H9 (cell line): ENCODE results near the gene PTGES2. TPM values are rescaled to one million over a fixed set of nuclear protein-coding genes. Genes with fewer than 3 reads are reported as not detected.

ENCODE experiments used
- DNase-seq: peaks from one replicate; pipeline ENCODE4 v3.0.0-alpha.2; 2017
- H2AFZ ChIP-seq: one replicate; pipeline ENCODE4 v1.6.1; 2013; ENCODE audit warnings: mild to moderate bottlenecking, low read length, control low read depth, moderate library complexity
- H2AK5ac ChIP-seq: 2 replicates; pipeline ENCODE4 v1.6.1; 2013; ENCODE audit warnings: low read length, control low read depth, mixed read lengths; ENCODE audit not compliant: insufficient read length
- H2BK120ac ChIP-seq: one replicate; pipeline ENCODE4 v1.6.1; 2013; ENCODE audit warnings: low read depth, mild to moderate bottlenecking, low read length, control low read depth, inconsistent platforms; ENCODE audit not compliant: poor library complexity, severe bottlenecking
- H2BK12ac ChIP-seq: 2 replicates; pipeline ENCODE4 v1.6.1; 2013; ENCODE audit warnings: low read length, control low read depth, mixed read lengths, low read depth; ENCODE audit not compliant: insufficient read length
- H2BK15ac ChIP-seq: 2 replicates; pipeline ENCODE4 v1.6.1; 2013; ENCODE audit warnings: low read depth, low read length, control low read depth
- H2BK20ac ChIP-seq: one replicate; pipeline ENCODE4 v1.6.1; 2013; ENCODE audit warnings: low read depth, mild to moderate bottlenecking, low read length, control low read depth, inconsistent platforms; ENCODE audit not compliant: poor library complexity, severe bottlenecking
- H2BK5ac ChIP-seq: 2 replicates; pipeline ENCODE4 v1.6.1; 2013; ENCODE audit warnings: low read length, control low read depth, mixed read lengths; ENCODE audit not compliant: insufficient read length
- H3K14ac ChIP-seq: 2 replicates; pipeline ENCODE4 v1.6.1; 2013; ENCODE audit warnings: low read length, control low read depth; ENCODE audit not compliant: insufficient read depth
- H3K18ac ChIP-seq: 2 replicates; pipeline ENCODE4 v1.6.1; 2013; ENCODE audit warnings: low read depth, mild to moderate bottlenecking, mixed read lengths, low read length, control low read depth; ENCODE audit not compliant: insufficient read length
- H3K23ac ChIP-seq: 2 replicates; pipeline ENCODE4 v1.6.1; 2013; ENCODE audit warnings: low read length, control low read depth, mixed read lengths, low read depth; ENCODE audit not compliant: insufficient read length
- H3K23me2 ChIP-seq: 2 replicates; pipeline ENCODE4 v1.6.1; 2013; ENCODE audit warnings: low read depth, mild to moderate bottlenecking, mixed read lengths, low read length, control low read depth; ENCODE audit not compliant: insufficient read length, poor library complexity, severe bottlenecking
- H3K27ac ChIP-seq: 2 replicates; pipeline ENCODE4 v1.5.1; 2013; ENCODE audit warnings: low read length, control low read depth, mixed read lengths, low read depth; ENCODE audit not compliant: insufficient read length
- H3K27me3 ChIP-seq: 2 replicates; pipeline ENCODE4 v1.6.1; 2013; ENCODE audit warnings: low read length, control low read depth, inconsistent platforms; ENCODE audit not compliant: insufficient read depth
- H3K4ac ChIP-seq: 2 replicates; pipeline ENCODE4 v1.6.1; 2013; ENCODE audit warnings: low read depth, mild to moderate bottlenecking, control low read depth, inconsistent platforms, low read length, moderate library complexity
- H3K4me1 ChIP-seq: 2 replicates; pipeline ENCODE4 v1.6.1; 2013; ENCODE audit warnings: low read length, control low read depth, inconsistent platforms; ENCODE audit not compliant: insufficient read depth
- H3K4me2 ChIP-seq: 2 replicates; pipeline ENCODE4 v1.6.1; 2013; ENCODE audit warnings: low read length, control low read depth, mixed read lengths; ENCODE audit not compliant: insufficient read length, insufficient read depth
- H3K56ac ChIP-seq: 2 replicates; pipeline ENCODE4 v1.6.1; 2013; ENCODE audit warnings: low read depth, mild to moderate bottlenecking, mixed read lengths, low read length, control low read depth; ENCODE audit not compliant: insufficient read length
- H3K79me1 ChIP-seq: 2 replicates; pipeline ENCODE4 v1.6.1; 2013; ENCODE audit warnings: low read depth, mild to moderate bottlenecking, moderate library complexity, low read length, control low read depth, inconsistent platforms; ENCODE audit not compliant: insufficient read depth, poor library complexity, severe bottlenecking
- H3K79me2 ChIP-seq: 2 replicates; pipeline ENCODE4 v1.6.1; 2013; ENCODE audit warnings: low read length, control low read depth, inconsistent platforms; ENCODE audit not compliant: insufficient read depth
- H3K9ac ChIP-seq: 2 replicates; pipeline ENCODE4 v1.6.1; 2013; ENCODE audit warnings: low read length, control low read depth, mixed read lengths; ENCODE audit not compliant: insufficient read length; ENCODE audit errors: extremely low read depth
- H3K9me3 ChIP-seq: one replicate; pipeline ENCODE4 v1.6.1; 2013; ENCODE audit warnings: low read depth, low read length, inconsistent platforms; ENCODE audit not compliant: control insufficient read depth
- H3T11ph ChIP-seq: one replicate; pipeline ENCODE4 v1.6.1; 2013; ENCODE audit warnings: mild to moderate bottlenecking, low read length, control low read depth, inconsistent platforms
- H4K20me1 ChIP-seq: one replicate; pipeline ENCODE4 v1.6.1; 2013; ENCODE audit not compliant: control insufficient read depth, insufficient read length, insufficient read depth
- H4K5ac ChIP-seq: 2 replicates; pipeline ENCODE4 v1.6.1; 2013; ENCODE audit warnings: low read depth, mild to moderate bottlenecking, mixed read lengths, low read length, control low read depth; ENCODE audit not compliant: insufficient read length
- H4K8ac ChIP-seq: replicated peaks from 2 replicates; pipeline ENCODE4 v1.6.1; 2013; ENCODE audit warnings: low read length, control low read depth, mixed read lengths, low read depth; ENCODE audit not compliant: insufficient read length
- H4K91ac ChIP-seq: 2 replicates; pipeline ENCODE4 v1.6.1; 2013; ENCODE audit warnings: low read depth, mild to moderate bottlenecking, moderate library complexity, mixed read lengths, low read length, control low read depth; ENCODE audit not compliant: insufficient read length
- H3K27ac Mint-ChIP-seq, 3 experiments: 2 replicates in 2 of 3; 3 replicates in 1 of 3; pipeline ENCODE4 v1.8.0; 2020 to 2021; ENCODE audit warnings: mixed read lengths in 3 of 3, mild to moderate bottlenecking in 1 of 3, moderate library complexity in 1 of 3
- H3K27me3 Mint-ChIP-seq: 2 replicates; pipeline ENCODE4 v1.8.0; 2021; ENCODE audit warnings: low read depth, mild to moderate bottlenecking, moderate library complexity, mixed read lengths
- H3K36me3 Mint-ChIP-seq, 3 experiments: 2 replicates in 2 of 3; 3 replicates in 1 of 3; pipeline ENCODE4 v1.8.0; 2020 to 2021; ENCODE audit warnings: low read depth in 3 of 3, mixed read lengths in 3 of 3; ENCODE audit not compliant: insufficient read depth in 1 of 3
- H3K4me1 Mint-ChIP-seq, 2 experiments: 2 replicates each; pipeline ENCODE4 v1.8.0; 2020; ENCODE audit warnings: mixed read lengths in 2 of 2
- H3K4me3 Mint-ChIP-seq, 2 experiments: 2 replicates in 1 of 2; 3 replicates in 1 of 2; pipeline ENCODE4 v1.8.0; 2020 to 2021; ENCODE audit warnings: mild to moderate bottlenecking in 2 of 2, mixed read lengths in 2 of 2, moderate library complexity in 1 of 2
- H3K9me3 Mint-ChIP-seq, 2 experiments: 2 replicates in 1 of 2; 3 replicates in 1 of 2; pipeline ENCODE4 v1.8.0; 2020; ENCODE audit warnings: mild to moderate bottlenecking in 2 of 2, mixed read lengths in 2 of 2, moderate library complexity in 1 of 2
- CTCF ChIP-seq: fragments of 200-600 bp; sonication (generic); conservative IDR thresholded peaks from 3 replicates; pipeline ENCODE4 v1.8.0; 2021; ENCODE audit warnings: antibody characterized with exemption, mild to moderate bottlenecking
- WGBS: extraction: QIAGEN DNeasy Blood & Tissue Kit; methylation state at CpG from one replicate; pipeline ENCODE4 v1.1.7; 2013; ENCODE audit warnings: missing lambda C conversion rate, low lambda C conversion rate, mixed read lengths; ENCODE audit not compliant: insufficient read length; ENCODE audit errors: extremely low coverage; 5-methylcytosine and 5-hydroxymethylcytosine counted together
- total RNA-seq: library from RNA; stranded (reverse); gene quantifications from 2 replicates; pipeline ENCODE4 v1.2.1, GENCODE V29; 2021

The PTGES2 gene
- total RNA-seq, 1 experiment from 2014 or later = 63.9 TPM

- H3K4ac ChIP-seq = no peak overlapping the region
- WGBS = no CpG with 5 or more reads among the region's 4 CpGs
- no peaks in the 10 kb centered on the region for H3K27me3 ChIP-seq
- no peak overlapping the region for H3K14ac ChIP-seq
- H4K20me1 ChIP-seq = no peaks in the 10 kb centered on the region
- H2BK15ac ChIP-seq = no peak overlapping the region
- H3K27ac Mint-ChIP-seq = no peak overlapping the region
- H3K79me1 ChIP-seq = peaks cover 3% of the 10 kb centered on the region
- no peak overlapping the region for H4K5ac ChIP-seq
- H3K9me3 ChIP-seq = no peaks in the 10 kb centered on the region
- no peak overlapping the region for H3K18ac ChIP-seq
- no peak overlapping the region for H3K23ac ChIP-seq
- H3K9ac ChIP-seq = no peak overlapping the region
- peaks cover 0 to 5% (median 1%) of the 10 kb centered on the region in 3 experiments; a peak in 4 of 7 replicates for H3K36me3 Mint-ChIP-seq
- no peak overlapping the region for H2BK5ac ChIP-seq
- no peak overlapping the region for H3T11ph ChIP-seq
- DNase-seq = no peak
- no peak for TF ChIP-seq CTCF
- H2BK12ac ChIP-seq = no peak overlapping the region
- H3K23me2 ChIP-seq = no peaks in the 10 kb centered on the region
- H2BK20ac ChIP-seq = no peak overlapping the region
- H3K4me1 ChIP-seq = no peaks in the 10 kb centered on the region
- no peak overlapping the region for H3K56ac ChIP-seq
- no peak overlapping the region for H3K27ac ChIP-seq
- H4K8ac ChIP-seq = no peak overlapping the region
- no peaks in the 10 kb centered on the region; the same call in 1 of the 2 replicates for H3K79me2 ChIP-seq
- no peaks in the 10 kb centered on the region for H3K9me3 Mint-ChIP-seq
- H3K4me2 ChIP-seq = no peak overlapping the region
- no peak overlapping the region for H2AK5ac ChIP-seq
- no peaks in the 10 kb centered on the region for H3K27me3 Mint-ChIP-seq
- H3K4me3 Mint-ChIP-seq = no peak overlapping the region
- H2AFZ ChIP-seq = no peak overlapping the region
- H4K91ac ChIP-seq = no peak overlapping the region
- peaks cover 19 to 23% of the 10 kb centered on the region in 2 experiments for H3K4me1 Mint-ChIP-seq
- no peak overlapping the region for H2BK120ac ChIP-seq
These were observed 42.8 kb downstream of the PTGES2 start for GRCh38 chr9:128084746-128085145.
